HG03135 (cell line): ENCODE data around the gene ATCAY.
A peak's percentile ranks its signal among the peaks of the same experiment; 100 is the strongest.
"Not testable (repeated sequence)": the region's sequence is repeated elsewhere in the genome, so short reads cannot be mapped to it uniquely, and the experiment has no call there.

ENCODE experiments used
- ATAC-seq: cut with Tn5 transposase; IDR thresholded peaks from one replicate; pipeline ENCODE4 v1.9.1; 2021; ENCODE audit warnings: mild to moderate bottlenecking, moderate library complexity; ENCODE audit not compliant: unreplicated experiment

The ATCAY gene

GRCh38 chr19:3967983-3968382, 87.5 kb downstream of the ATCAY start:
- not testable (repeated sequence) for ATAC-seq

DNA sequence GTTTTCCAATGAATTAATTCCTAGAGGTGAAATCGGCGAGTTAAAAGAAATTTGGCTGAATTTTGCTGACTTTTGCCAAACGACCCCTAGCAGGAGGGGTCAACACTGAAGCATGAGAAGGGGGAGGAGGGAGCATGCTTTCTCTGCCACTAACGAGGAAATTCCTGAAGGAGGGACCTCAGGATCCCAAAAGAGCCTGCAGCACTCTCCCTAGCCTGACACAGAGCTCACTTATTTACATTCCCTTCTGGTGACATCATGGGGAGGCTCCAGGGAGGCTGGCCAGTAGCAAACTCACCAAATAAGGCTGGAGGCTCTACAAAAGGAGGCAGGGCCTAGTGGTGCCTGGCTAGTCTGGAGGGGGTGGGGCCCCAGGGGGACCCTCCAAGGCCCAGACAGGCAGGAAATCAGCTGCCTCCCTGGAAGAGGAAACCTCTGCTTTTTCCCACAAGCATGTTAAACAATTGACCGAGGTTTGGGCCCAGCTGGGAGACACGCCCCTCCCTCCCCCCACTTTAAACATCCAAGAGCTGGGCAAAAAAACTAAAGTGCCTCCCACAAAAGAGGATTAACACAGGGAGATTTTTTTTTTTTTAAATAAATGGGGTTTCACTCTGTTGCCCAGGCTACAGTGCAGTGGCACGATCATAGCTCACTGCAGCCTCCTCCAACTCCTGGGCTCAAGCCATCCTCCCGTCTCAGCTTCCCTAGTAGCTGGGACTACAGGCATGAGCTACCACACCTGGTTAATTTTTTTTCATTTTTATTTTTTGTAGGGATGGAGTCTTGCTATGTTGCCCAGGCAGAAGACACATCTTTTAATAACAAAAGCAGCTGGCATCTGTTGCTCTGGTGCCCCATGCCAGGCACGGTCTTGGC, 88.3 kb downstream of the ATCAY start:
- no peak for ATAC-seq

DNA sequence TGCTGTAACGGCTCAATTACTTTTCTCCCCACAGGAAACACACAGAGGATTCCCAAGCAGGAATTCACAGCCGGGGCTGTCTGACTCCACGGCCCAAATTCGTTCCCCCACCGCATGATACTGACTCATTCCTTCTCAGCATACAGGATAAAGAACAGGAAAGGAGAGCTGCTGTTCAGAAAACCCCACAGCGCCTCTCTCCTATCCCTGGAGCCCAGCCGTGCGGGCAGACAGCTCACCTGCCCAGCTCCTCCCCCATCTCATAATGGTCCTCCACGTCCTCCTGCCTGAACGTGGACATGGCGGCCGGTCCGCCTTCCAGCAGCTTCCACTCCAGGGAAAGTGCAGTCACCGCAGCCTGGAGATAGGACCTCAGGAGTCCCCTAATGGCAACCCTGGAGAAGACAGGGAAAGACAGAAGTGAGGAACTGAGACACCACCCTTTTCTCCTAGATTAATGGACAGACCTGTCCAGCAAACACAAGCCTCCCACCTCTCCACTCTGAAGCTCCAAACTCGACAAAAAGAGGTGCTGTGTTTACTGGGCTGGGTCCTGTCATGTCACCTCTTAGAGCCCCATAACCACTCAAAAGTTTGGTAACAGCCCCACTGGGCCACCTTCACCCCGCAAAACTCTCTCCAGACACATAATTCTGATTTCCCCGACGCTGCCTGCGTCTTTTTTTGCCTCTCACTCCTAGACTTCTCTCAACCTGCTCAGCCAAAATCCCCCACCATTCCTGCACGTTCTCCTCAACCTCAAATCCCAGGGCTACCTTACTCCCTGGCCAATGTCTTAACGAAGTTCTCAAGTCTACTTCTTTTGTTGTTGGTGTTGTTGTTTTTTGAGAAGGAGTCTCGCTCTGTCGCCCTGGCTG, 89.2 kb downstream of the ATCAY start:
- no peak for ATAC-seq

DNA sequence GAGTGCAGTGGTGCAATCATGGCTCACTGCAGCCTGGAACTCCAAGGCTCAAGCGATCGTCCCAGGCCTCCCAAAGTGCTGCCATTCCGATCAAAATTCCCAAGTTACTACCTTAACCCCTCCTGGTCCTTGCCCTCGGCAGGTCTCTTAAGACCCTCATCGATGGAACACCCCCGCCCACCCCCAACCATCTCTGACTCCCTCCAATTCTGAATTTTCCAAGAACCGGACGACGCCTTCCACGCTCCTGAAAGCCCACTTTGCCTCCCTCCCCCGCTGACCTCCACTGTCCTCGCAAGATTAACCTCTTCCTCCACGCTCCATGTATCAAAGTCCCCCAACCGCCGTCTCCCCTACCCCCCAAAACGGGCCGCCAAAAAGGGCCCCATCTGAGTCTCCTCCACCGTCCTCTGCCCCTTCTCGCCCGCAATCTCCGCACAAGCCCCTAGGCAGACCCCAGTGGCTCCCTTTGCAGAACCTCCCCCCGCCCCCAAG, 89.9 kb downstream of the ATCAY start:
- ATAC-seq = no peak

- ATAC-seq = peak; percentile 88
Observed at GRCh38 chr19:3970808-3971598, 90.5 kb downstream of the ATCAY start, which contains the start of gene DAPK3. TSS of gene DAPK3 (minus strand) at chr19:3971099. CDS start at chr19:3969735, 1,364 bp downstream.

- no peak for ATAC-seq
Observed at GRCh38 chr19:3975144-3975543, 94.7 kb downstream of the ATCAY start.

DNA sequence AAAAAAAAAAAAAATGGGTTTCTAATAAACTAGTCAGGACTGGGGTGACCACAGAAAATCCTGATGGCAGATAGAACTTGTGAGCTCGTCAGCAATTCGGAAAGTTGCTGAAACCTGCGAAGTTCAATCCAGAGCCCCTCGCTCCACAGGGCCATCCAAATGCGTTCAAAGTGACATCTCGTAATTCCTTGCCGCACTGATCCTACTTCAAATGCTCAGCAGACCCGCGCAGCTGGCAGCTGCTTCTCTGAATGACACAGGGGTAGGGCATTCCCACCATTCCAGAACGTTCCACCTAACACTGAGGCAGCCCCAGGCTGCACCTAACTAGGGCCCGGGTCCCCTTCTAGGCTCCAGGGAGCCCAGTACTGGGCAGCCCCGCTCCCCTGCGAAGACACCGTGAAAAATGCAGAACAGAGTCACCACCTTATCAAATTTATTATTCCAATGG, 95.2 kb downstream of the ATCAY start:
- no peak for ATAC-seq

DNA sequence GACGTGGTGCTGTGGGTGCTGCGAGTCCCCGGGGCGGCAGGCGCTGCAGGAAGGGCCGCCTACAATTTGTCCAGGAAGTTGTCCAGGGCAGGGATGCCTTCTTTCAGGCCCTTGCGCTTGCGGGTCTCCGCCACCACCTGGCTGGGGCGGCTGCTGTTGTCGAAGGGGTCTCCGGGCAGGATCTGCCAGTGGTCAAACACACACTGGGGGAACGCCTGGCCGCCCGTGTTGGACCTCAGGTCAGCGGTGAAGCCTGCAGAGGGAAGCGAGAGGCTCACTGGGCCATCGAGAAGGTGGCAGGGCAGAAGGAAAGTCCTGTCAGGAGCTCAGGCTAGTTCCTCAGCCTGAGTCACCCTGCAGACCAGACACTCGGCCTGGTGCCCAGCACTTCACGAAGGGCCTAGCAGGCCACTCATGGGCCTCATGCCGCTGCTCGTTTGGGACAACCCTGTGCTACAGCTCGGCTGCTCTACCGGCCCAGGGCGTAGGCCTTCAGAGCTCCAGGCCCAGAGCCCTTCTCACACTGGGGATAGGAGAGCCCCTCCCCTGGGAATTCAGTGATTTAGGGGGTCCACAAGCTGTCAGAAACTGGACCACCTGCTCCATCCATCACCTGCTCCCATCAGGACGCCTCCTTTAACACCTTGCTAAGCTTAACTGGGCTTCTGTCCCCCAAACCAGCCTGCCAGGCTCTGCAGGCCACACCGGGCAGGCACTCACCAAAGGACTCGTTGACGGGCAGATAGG, 96.2 kb downstream of the ATCAY start:
- no peak for ATAC-seq
